Measurements from ENCODE around the gene CTDSPL.

- TF ChIP-seq REST (IDR thresholded peaks at IDR 0.05; ENCODE audit: borderline replicate concordance in 1 of 2, low read depth in 1 of 2, low read length in 2 of 2) (no peak), GATAD2A (CRISPR knock-in tag; IDR thresholded peaks at IDR 0.05) (no peak), ZNF207 (IDR thresholded peaks at IDR 0.05; ENCODE audit: borderline replicate concordance) (no peak), POLR2A (IDR thresholded peaks at IDR 0.05; ENCODE audit: insufficient read depth in 1 of 2, low read depth in 2 of 2, low read length in 2 of 2) (no peak), TCF7L2 (IDR thresholded peaks at IDR 0.05; ENCODE audit: low read depth, low read length) (no peak), SMC3 (IDR thresholded peaks at IDR 0.05; ENCODE audit: low read length) (no peak), THAP7 (CRISPR knock-in tag; IDR thresholded peaks at IDR 0.05) (no peak), EZH2 (conservative IDR thresholded peaks at IDR 0.05; ENCODE audit: low read depth, low read length) (no peak)
Measured at GRCh38 chr3:37925157-37925556, 63.5 kb downstream of the CTDSPL start.

All from HepG2 (cell line).